ENCODE measurements around the gene RALGPS1. TPM values are rescaled to one million over a fixed set of nuclear protein-coding genes. Genes with fewer than 3 reads are reported as not detected.
"Not testable (repeated sequence)": the region's sequence is repeated elsewhere in the genome, so short reads cannot be mapped to it uniquely, and the experiment has no call there.

RALGPS1 gene
- polyA plus RNA-seq, 2 of the 4 experiments (the other 2 are of a cell fraction): 5.0 to 7.9 TPM

- 0 out of 3 replicates have a peak, but pooled peaks cover 6% of the 10 kb centered on the region for H3K4me1 ChIP-seq
- TF ChIP-seq GATA3 (IDR thresholded peaks at IDR 0.05; ENCODE audit: borderline replicate concordance) (no peak), HOXA7 (CRISPR knock-in tag; IDR thresholded peaks at IDR 0.05) (no peak), CBX2 (IDR thresholded peaks at IDR 0.05; ENCODE audit: borderline replicate concordance, low read depth) (no peak), CHD2 (IDR thresholded peaks at IDR 0.05; ENCODE audit: low read length, partially characterized antibody) (no peak), RFX5 (IDR thresholded peaks at IDR 0.05) (no peak), HDAC2 (IDR thresholded peaks at IDR 0.05) (no peak), ZFP36 (IDR thresholded peaks at IDR 0.05; ENCODE audit: borderline replicate concordance, partially characterized antibody) (no peak), FOSB (CRISPR knock-in tag; IDR thresholded peaks at IDR 0.05) (no peak), NPAS2 (CRISPR knock-in tag; IDR thresholded peaks at IDR 0.05; ENCODE audit: borderline replicate concordance) (no peak), TP53 (CRISPR knock-in tag; IDR thresholded peaks at IDR 0.05) (no peak), MYC (IDR thresholded peaks at IDR 0.05; ENCODE audit: borderline replicate concordance, low read length) (no peak), POLR2A (IDR thresholded peaks at IDR 0.05; ENCODE audit: low read length) (no peak), SREBF2 (IDR thresholded peaks at IDR 0.05) (no peak), EP300 (IDR thresholded peaks at IDR 0.05) (no peak)
- ChIA-PET CTCF (interaction anchor here (0.9 kb wide), 1 partner anchor 229 kb away, joined by 3 read pairs; no protein-coding TSS in a partner anchor), POLR2A (no interaction called here)
- no peak overlapping the region for H3K4me3 ChIP-seq
- 48% methylated on average over 5 of the region's 5 CpGs for WGBS (ENCODE audit: missing lambda C conversion rate)
- ATAC-seq (no peak), DNase-seq (ENCODE audit: low read depth in 1 of 2, low spot score in 1 of 2) (no peak), FAIRE-seq (no peak)
- H3K9me3 ChIP-seq: no peaks in the 10 kb centered on the region
- H3K4me2 ChIP-seq: no peak overlapping the region
- no peak overlapping the region for H3K27ac ChIP-seq
Observed at GRCh38 chr9:127169575-127169883, 254.9 kb downstream of the RALGPS1 start.

- ChIA-PET POLR2A (no interaction called here), CTCF (interaction anchor here (0.9 kb wide), 1 partner anchor 229 kb away, joined by 3 read pairs; no protein-coding TSS in a partner anchor)
- Histone ChIP-seq H3K4me1 (0 out of 3 replicates have a peak, but pooled peaks cover 6% of the 10 kb centered on the region), H3K4me3 (no peak overlapping the region), H3K4me2 (no peak overlapping the region), H3K27ac (no peak overlapping the region), H3K9me3 (no peaks in the 10 kb centered on the region)
- FAIRE-seq (no peak), ATAC-seq (no peak), DNase-seq (ENCODE audit: low read depth in 1 of 2, low spot score in 1 of 2) (no peak)
- no peak for TF ChIP-seq ZNF302 (CRISPR knock-in tag; IDR thresholded peaks at IDR 0.05)
- WGBS (ENCODE audit: missing lambda C conversion rate): 71% methylated on average over 4 of the region's 4 CpGs
Observed at GRCh38 chr9:127170103-127170502, 255.5 kb downstream of the RALGPS1 start.

DNA sequence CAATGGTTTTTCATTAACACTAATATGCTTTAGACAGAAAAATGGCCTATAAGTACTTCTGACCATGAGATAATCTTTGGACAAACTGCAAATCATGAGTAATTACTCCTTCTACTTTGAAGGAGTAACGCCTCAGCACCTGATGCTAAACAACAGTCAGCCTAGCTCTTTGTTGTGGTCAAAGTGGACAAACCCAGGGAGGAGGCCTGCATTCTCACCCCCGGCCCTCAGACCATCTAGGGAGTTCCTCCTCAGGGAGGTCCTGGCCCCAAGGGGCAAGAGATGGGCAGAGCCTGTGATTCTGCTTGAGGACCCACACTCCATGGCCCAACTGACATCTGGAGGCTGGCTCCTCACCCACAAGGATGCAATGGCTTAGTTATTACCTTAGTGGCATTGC is 256.1 kb downstream of the RALGPS1 start:
- no peak for FAIRE-seq
- Histone ChIP-seq H3K9me3 (no peaks in the 10 kb centered on the region), H3K27ac (no peak overlapping the region), H3K4me2 (no peak overlapping the region), H3K4me3 (no peak overlapping the region), H3K4me1 (0 out of 3 replicates have a peak, but pooled peaks cover 6% of the 10 kb centered on the region)
- TF ChIP-seq JUNB (IDR thresholded peaks at IDR 0.05) (no peak), CBX8 (IDR thresholded peaks at IDR 0.05) (no peak), FOSB (CRISPR knock-in tag; IDR thresholded peaks at IDR 0.05) (no peak)
- ChIA-PET CTCF (interaction anchor here (0.9 kb wide), 1 partner anchor 230 kb away, joined by 3 read pairs; no protein-coding TSS in a partner anchor), POLR2A (no interaction called here)
- WGBS (ENCODE audit: missing lambda C conversion rate): 80% methylated on average over 2 of the region's 2 CpGs
- DNase-seq (ENCODE audit: low read depth in 1 of 2, low spot score in 1 of 2): no peak
- no peak for ATAC-seq

DNA sequence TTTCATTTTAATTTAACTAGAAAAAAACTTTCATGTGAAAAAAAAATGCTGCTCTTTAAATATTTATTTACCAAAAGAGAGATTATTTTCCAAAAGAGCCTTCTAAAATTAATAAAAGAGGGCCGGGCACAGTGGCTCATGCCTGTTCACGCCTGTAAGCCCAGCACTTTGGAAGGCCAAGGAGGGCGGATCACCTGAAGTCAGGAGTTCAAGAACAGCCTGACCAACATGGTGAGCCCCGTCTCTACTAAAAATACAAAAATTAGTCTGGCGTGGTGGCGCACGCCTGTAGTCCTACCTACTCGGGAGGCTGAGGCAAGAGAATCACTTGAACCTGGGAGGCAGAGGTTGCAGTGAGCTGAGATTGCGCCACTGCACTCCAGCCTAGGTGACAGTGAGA is 256.8 kb downstream of the RALGPS1 start:
- H3K4me2 ChIP-seq; H3K4me3 ChIP-seq; H3K4me1 ChIP-seq; H3K9me3 ChIP-seq; POLR2A ChIA-PET; DNase-seq (ENCODE audit: low read depth in 1 of 2, low spot score in 1 of 2); FAIRE-seq; ATAC-seq; H3K27ac ChIP-seq: not testable (repeated sequence)
- CTCF ChIA-PET: interaction anchor here (1.3 kb wide), 1 partner anchor 21 kb away, joined by 3 read pairs; no protein-coding TSS in a partner anchor
- 95% methylated on average over 9 of the region's 9 CpGs for WGBS (ENCODE audit: missing lambda C conversion rate)

DNA sequence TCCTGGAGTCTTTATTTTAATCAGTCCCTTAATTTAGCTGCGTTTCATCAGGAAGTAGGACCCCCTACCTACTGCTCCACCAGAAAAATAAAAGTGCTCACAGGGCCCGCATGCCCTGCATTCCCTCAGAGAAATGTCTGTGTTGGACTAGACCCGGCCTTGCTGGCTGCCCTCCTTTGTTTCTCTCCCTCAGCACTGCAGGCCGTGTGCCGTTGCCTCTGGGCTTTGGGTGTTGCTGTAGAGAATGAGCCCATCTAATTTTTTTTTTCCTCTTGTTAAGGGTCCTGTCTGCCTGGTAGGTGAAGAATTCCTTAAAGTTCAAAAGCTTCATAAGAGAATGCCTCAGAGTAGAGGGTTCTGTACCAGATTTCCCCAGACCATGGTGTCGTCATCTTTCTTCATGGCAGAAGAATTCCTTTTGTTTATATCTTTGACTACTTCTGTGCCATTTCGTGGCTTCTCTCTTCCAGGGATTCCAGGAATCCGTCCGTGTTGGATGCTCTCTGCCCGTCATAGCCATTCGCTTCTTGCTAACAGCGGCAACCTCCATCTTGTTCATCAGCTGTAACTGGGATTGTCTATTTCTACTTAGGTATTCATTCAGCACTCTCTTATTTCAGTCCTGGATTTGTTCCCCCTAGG is 257.6 kb downstream of the RALGPS1 start:
- Histone ChIP-seq H3K4me3 (no peak overlapping the region), H3K4me2 (no peak overlapping the region), H3K4me1 (no peaks in the 10 kb centered on the region), H3K27ac (no peak overlapping the region), H3K9me3 (no peaks in the 10 kb centered on the region)
- POLR2A ChIA-PET: no interaction called here
- WGBS (ENCODE audit: missing lambda C conversion rate): 86% methylated on average over 12 of the region's 12 CpGs
- ATAC-seq (no peak), FAIRE-seq (no peak), DNase-seq (ENCODE audit: low read depth in 1 of 2, low spot score in 1 of 2) (no peak)
- CTCF ChIA-PET: interaction anchor here (0.9 to 3.5 kb wide), 5 partner anchors 14 to 215 kb away, joined by 3 to 19 read pairs (median 3); no protein-coding TSS in a partner anchor
- no peak for TF ChIP-seq KDM5A (IDR thresholded peaks at IDR 0.05)
- no peak for TF ChIP-seq MYC (IDR thresholded peaks at IDR 0.05; ENCODE audit: borderline replicate concordance, low read length)
- TF ChIP-seq RFX5 (IDR thresholded peaks at IDR 0.05): no peak
- no peak for TF ChIP-seq ZC3H11A (IDR thresholded peaks at IDR 0.05)
- TF ChIP-seq ZSCAN20 (CRISPR knock-in tag; IDR thresholded peaks at IDR 0.05): no peak
- TF ChIP-seq SREBF2 (IDR thresholded peaks at IDR 0.05): no peak
- TF ChIP-seq, protein P1, sequence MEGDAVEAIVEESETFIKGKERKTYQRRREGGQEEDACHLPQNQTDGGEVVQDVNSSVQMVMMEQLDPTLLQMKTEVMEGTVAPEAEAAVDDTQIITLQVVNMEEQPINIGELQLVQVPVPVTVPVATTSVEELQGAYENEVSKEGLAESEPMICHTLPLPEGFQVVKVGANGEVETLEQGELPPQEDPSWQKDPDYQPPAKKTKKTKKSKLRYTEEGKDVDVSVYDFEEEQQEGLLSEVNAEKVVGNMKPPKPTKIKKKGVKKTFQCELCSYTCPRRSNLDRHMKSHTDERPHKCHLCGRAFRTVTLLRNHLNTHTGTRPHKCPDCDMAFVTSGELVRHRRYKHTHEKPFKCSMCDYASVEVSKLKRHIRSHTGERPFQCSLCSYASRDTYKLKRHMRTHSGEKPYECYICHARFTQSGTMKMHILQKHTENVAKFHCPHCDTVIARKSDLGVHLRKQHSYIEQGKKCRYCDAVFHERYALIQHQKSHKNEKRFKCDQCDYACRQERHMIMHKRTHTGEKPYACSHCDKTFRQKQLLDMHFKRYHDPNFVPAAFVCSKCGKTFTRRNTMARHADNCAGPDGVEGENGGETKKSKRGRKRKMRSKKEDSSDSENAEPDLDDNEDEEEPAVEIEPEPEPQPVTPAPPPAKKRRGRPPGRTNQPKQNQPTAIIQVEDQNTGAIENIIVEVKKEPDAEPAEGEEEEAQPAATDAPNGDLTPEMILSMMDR (IDR thresholded peaks at IDR 0.05): no peak
- no peak for TF ChIP-seq TP53 (CRISPR knock-in tag; IDR thresholded peaks at IDR 0.05)
- no peak for TF ChIP-seq POLR2A (IDR thresholded peaks at IDR 0.05; ENCODE audit: low read length)
- TF ChIP-seq BHLHE40 (IDR thresholded peaks at IDR 0.05; ENCODE audit: low read depth, low read length): no peak
- no peak for TF ChIP-seq KDM1A (IDR thresholded peaks at IDR 0.05; ENCODE audit: low read depth)
- no peak for TF ChIP-seq ZNF302 (CRISPR knock-in tag; IDR thresholded peaks at IDR 0.05)
- TF ChIP-seq, protein P2, sequence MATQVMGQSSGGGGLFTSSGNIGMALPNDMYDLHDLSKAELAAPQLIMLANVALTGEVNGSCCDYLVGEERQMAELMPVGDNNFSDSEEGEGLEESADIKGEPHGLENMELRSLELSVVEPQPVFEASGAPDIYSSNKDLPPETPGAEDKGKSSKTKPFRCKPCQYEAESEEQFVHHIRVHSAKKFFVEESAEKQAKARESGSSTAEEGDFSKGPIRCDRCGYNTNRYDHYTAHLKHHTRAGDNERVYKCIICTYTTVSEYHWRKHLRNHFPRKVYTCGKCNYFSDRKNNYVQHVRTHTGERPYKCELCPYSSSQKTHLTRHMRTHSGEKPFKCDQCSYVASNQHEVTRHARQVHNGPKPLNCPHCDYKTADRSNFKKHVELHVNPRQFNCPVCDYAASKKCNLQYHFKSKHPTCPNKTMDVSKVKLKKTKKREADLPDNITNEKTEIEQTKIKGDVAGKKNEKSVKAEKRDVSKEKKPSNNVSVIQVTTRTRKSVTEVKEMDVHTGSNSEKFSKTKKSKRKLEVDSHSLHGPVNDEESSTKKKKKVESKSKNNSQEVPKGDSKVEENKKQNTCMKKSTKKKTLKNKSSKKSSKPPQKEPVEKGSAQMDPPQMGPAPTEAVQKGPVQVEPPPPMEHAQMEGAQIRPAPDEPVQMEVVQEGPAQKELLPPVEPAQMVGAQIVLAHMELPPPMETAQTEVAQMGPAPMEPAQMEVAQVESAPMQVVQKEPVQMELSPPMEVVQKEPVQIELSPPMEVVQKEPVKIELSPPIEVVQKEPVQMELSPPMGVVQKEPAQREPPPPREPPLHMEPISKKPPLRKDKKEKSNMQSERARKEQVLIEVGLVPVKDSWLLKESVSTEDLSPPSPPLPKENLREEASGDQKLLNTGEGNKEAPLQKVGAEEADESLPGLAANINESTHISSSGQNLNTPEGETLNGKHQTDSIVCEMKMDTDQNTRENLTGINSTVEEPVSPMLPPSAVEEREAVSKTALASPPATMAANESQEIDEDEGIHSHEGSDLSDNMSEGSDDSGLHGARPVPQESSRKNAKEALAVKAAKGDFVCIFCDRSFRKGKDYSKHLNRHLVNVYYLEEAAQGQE (IDR thresholded peaks at IDR 0.05): no peak

All from A549 (cell line).